ENCODE data around the gene TWSG1. TPM values are rescaled to one million over a fixed set of nuclear protein-coding genes. Genes with fewer than 3 reads are reported as not detected.
A peak's percentile ranks its signal among the peaks of the same experiment; 100 is the strongest.

The TWSG1 gene
- total and polyA plus RNA-seq, 2 of the 13 experiments (the other 11 are each of a cell fraction or from before 2014, with no cell fraction given), result 6.6 to 9.4 TPM

DNA sequence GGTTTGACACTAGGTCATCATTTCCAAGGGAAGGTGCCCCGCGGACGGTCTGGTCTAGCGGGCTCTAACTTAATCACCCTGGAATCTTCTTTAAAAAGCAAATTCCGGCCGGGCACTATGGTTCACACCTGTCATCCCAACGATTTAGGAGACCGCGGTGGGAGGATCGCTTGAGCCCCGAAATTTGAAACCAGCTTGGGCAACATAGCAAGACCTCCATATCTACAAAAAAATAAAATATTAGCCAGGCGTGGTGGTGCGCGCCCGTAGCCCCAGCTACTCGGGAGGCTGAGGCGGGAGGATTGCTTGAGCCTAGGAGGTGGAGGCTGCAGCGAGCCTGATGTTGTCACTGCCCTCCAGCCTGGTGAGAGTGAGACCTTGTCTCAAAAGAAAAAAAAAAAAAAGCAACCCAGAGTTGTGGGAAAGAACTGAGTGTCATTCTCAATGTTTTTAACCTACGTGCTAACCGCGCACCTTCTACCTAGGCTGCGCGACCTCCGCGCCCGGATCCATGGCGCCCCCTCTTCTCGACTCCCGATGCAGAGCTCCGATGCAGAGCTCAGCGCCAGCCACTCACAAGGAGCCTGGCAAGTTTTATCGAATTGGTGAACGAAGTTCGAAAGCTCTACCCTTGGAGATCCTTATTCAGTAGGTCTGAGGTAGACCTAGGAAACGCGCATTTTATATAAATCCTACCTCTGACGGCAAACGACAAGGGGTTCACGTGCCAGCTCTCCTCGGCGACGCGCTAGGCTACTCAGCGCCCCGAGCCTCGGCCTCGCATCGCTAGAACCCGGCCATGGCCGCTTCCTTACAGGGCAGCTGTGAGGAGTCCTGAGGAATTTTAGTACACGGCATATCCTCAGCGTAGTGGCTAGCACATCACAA lies 888 bp upstream of the TWSG1 start (continued):
- TF ChIP-seq ZNF430 (CRISPR knock-in tag; IDR thresholded peaks at IDR 0.05) (0 out of 2 replicates have a peak, but pooled peaks have one; percentile 28), KIAA2018 (CRISPR knock-in tag; IDR thresholded peaks at IDR 0.05; ENCODE audit: borderline replicate concordance) (no peak), KDM5B (CRISPR knock-in tag; IDR thresholded peaks at IDR 0.05; ENCODE audit: borderline replicate concordance) (peak; percentile 27; the same call in 1 of the 2 replicates), RFX3 (CRISPR knock-in tag; IDR thresholded peaks at IDR 0.05) (no peak), ARHGAP35 (CRISPR knock-in tag; IDR thresholded peaks at IDR 0.05; ENCODE audit: borderline replicate concordance) (no peak), HIVEP1 (CRISPR knock-in tag; IDR thresholded peaks at IDR 0.05) (peak; percentile 25; the same call in 1 of the 2 replicates), ZNF607 (CRISPR knock-in tag; IDR thresholded peaks at IDR 0.05; ENCODE audit: borderline replicate concordance) (0 out of 2 replicates have a peak, but pooled peaks have one; percentile 43), ZNF501 (CRISPR knock-in tag; IDR thresholded peaks at IDR 0.05) (peak; percentile 25; the same call in 1 of the 2 replicates), MEIS2 (CRISPR knock-in tag; IDR thresholded peaks at IDR 0.05) (peak; percentile 14; the same call in 1 of the 2 replicates), AGO1 (IDR thresholded peaks at IDR 0.05; ENCODE audit: low read depth, low read length, poor library complexity, severe bottlenecking) (no peak), CERS6 (CRISPR knock-in tag; IDR thresholded peaks at IDR 0.05) (no peak), SSRP1 (CRISPR knock-in tag; IDR thresholded peaks at IDR 0.05) (no peak)
- TF ChIP-seq, protein P1, sequence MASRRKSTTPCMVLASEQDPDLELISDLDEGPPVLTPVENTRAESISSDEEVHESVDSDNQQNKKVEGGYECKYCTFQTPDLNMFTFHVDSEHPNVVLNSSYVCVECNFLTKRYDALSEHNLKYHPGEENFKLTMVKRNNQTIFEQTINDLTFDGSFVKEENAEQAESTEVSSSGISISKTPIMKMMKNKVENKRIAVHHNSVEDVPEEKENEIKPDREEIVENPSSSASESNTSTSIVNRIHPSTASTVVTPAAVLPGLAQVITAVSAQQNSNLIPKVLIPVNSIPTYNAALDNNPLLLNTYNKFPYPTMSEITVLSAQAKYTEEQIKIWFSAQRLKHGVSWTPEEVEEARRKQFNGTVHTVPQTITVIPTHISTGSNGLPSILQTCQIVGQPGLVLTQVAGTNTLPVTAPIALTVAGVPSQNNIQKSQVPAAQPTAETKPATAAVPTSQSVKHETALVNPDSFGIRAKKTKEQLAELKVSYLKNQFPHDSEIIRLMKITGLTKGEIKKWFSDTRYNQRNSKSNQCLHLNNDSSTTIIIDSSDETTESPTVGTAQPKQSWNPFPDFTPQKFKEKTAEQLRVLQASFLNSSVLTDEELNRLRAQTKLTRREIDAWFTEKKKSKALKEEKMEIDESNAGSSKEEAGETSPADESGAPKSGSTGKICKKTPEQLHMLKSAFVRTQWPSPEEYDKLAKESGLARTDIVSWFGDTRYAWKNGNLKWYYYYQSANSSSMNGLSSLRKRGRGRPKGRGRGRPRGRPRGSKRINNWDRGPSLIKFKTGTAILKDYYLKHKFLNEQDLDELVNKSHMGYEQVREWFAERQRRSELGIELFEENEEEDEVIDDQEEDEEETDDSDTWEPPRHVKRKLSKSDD (CRISPR knock-in tag; IDR thresholded peaks at IDR 0.05; ENCODE audit: low read depth), result 0 out of 2 replicates have a peak, but pooled peaks have one; percentile 16
- TF ChIP-seq, protein P2, sequence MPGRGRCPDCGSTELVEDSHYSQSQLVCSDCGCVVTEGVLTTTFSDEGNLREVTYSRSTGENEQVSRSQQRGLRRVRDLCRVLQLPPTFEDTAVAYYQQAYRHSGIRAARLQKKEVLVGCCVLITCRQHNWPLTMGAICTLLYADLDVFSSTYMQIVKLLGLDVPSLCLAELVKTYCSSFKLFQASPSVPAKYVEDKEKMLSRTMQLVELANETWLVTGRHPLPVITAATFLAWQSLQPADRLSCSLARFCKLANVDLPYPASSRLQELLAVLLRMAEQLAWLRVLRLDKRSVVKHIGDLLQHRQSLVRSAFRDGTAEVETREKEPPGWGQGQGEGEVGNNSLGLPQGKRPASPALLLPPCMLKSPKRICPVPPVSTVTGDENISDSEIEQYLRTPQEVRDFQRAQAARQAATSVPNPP (CRISPR knock-in tag; IDR thresholded peaks at IDR 0.05), result 0 out of 2 replicates have a peak, but pooled peaks have one; percentile 11

Data from HepG2 (cell line).